ENCODE measurements around the gene GPR84. TPM values are rescaled to one million over a fixed set of nuclear protein-coding genes. Genes with fewer than 3 reads are reported as not detected.

GPR84 gene
- total and polyA plus RNA-seq, 10 of the 15 experiments (the other 5 are each of a cell fraction or from before 2014, with no cell fraction given) = 0.37 to 4.7 (median 2.6) TPM

GRCh38 chr12:54375259-54375579, 10.9 kb upstream of the GPR84 start:
- SMC1A ChIA-PET (ENCODE audit: uncharacterized antibody, unreplicated experiment) = no interaction called here
- no peaks in the 10 kb centered on the region for H3K79me2 ChIP-seq (ENCODE audit: control insufficient read depth, insufficient read depth, low read length)
- FAIRE-seq = no peak
- RAD21 ChIA-PET (ENCODE audit: unreplicated experiment) = interaction anchor here (1.6 kb wide), 1 partner anchor 16 kb away, joined by 5 read pairs; no protein-coding TSS in a partner anchor
- WGBS (ENCODE audit: insufficient coverage, insufficient replicate concordance, low lambda C conversion rate, missing lambda C conversion rate) = 4% methylated on average over 2 of the region's 2 CpGs
- no peak for DNase-seq (ENCODE audit: low read depth, low spot score)
- intact Hi-C loops (cut with micrococcal nuclease; ENCODE audit: unreplicated experiment) = loop anchor here (10.0 kb wide), 1 partner anchor 370 kb away; the partner anchor contains the start of genes HOXC8 and HOXC9
- CTCF ChIA-PET = interaction anchor here (1.2 to 1.9 kb wide), 6 partner anchors 14 to 160 kb away, joined by 3 to 5 read pairs (median 4); partner anchors contain the start of gene COPZ1
- POLR2A ChIA-PET = no interaction called here
- peaks cover 8% of the 10 kb centered on the region; the same call in 1 of the 2 replicates for H3K4me1 ChIP-seq (ENCODE audit: control insufficient read depth, insufficient read depth, low read length)
- H3K9me3 ChIP-seq (replicated peaks; ENCODE audit: control insufficient read depth, insufficient read depth, low read length) = no peaks in the 10 kb centered on the region
- TF ChIP-seq ZBTB33 (IDR thresholded peaks at IDR 0.05) (no peak), E2F4 (IDR thresholded peaks at IDR 0.05; ENCODE audit: low read depth, low read length) (no peak), BACH1 (IDR thresholded peaks at IDR 0.05; ENCODE audit: borderline replicate concordance) (no peak), RBBP5 (conservative IDR thresholded peaks at IDR 0.05) (no peak), HCFC1 (IDR thresholded peaks at IDR 0.05; ENCODE audit: low read length) (no peak), RCOR1 (conservative IDR thresholded peaks at IDR 0.05; ENCODE audit: low read depth, low read length) (no peak), IRF3 (IDR thresholded peaks at IDR 0.05) (no peak), SUZ12 (IDR thresholded peaks at IDR 0.05; ENCODE audit: unreplicated experiment) (no peak), NFXL1 (IDR thresholded peaks at IDR 0.05; ENCODE audit: borderline replicate concordance) (no peak), IKZF2 (IDR thresholded peaks at IDR 0.05) (no peak), BRCA1 (IDR thresholded peaks at IDR 0.05; ENCODE audit: low read depth, low read length) (no peak), SRF (IDR thresholded peaks at IDR 0.05; ENCODE audit: low read depth in 2 of 2, low read length in 2 of 2) (no peak), RELA (IDR thresholded peaks at IDR 0.05; ENCODE audit: borderline replicate concordance, partially characterized antibody) (no peak), ZNF384 (IDR thresholded peaks at IDR 0.05; ENCODE audit: borderline replicate concordance, low read depth, low read length) (no peak)
- no peak for ATAC-seq
- H3K27ac ChIP-seq (ENCODE audit: control insufficient read depth, insufficient read depth) = no peak overlapping the region
- no peak overlapping the region for H3K9ac ChIP-seq (ENCODE audit: control insufficient read depth, insufficient read depth, low read length)
- no peak overlapping the region for H2AFZ ChIP-seq (ENCODE audit: control insufficient read depth, low read depth, low read length)
- H3K27me3 ChIP-seq (replicated peaks in 1 of 2; ENCODE audit: control insufficient read depth in 2 of 2, insufficient read depth in 2 of 2, low read length in 1 of 2) = no peaks in the 10 kb centered on the region
- no TSS peak for BruUV-seq (replicated peaks)
- H3K4me3 ChIP-seq = no peak overlapping the region
- H3K36me3 ChIP-seq (ENCODE audit: control insufficient read depth in 2 of 2, insufficient read depth in 2 of 2, low read length in 1 of 2) = no peaks in the 10 kb centered on the region
- in situ Hi-C loops (cut with MboI) = no loop called here
- no peaks in the 10 kb centered on the region for H4K20me1 ChIP-seq (ENCODE audit: control insufficient read depth, insufficient read depth)
- H3K4me2 ChIP-seq (ENCODE audit: control insufficient read depth, insufficient read depth) = no peak overlapping the region

All from GM12878 (cell line).